Fibroblast of skin of abdomen (primary cell): ENCODE results near the gene KRT79.
A peak's percentile ranks its signal among the peaks of the same experiment; 100 is the strongest.
"Not testable (repeated sequence)": the region's sequence is repeated elsewhere in the genome, so short reads cannot be mapped to it uniquely, and the experiment has no call there.

Source experiments
- DNase-seq: peaks from one replicate; pipeline ENCODE4 v3.0.0-alpha.2; 2013

KRT79 gene

GRCh38 chr12:52860102-52860823 is 26.2 kb upstream of the KRT79 start:
- peak; percentile 14 for DNase-seq

GRCh38 chr12:52857500-52857899 is 23.4 kb upstream of the KRT79 start:
- DNase-seq = no peak

- DNase-seq = no peak
Measured at GRCh38 chr12:52856787-52857186, 22.7 kb upstream of the KRT79 start.

- not testable (repeated sequence) for DNase-seq
Measured at GRCh38 chr12:52856077-52856476, 22.0 kb upstream of the KRT79 start.

GRCh38 chr12:52851787-52852186 is 17.7 kb upstream of the KRT79 start:
- no peak for DNase-seq

- DNase-seq = no peak
Measured at GRCh38 chr12:52850681-52851080, 16.6 kb upstream of the KRT79 start.

- no peak for DNase-seq
Measured at GRCh38 chr12:52849511-52849910, 15.4 kb upstream of the KRT79 start.

GRCh38 chr12:52848661-52849255 is 14.6 kb upstream of the KRT79 start, which contains the start of gene KRT78:
KRT78 (minus strand) TSS chr12:52848994; CDS start chr12:52848930, 64 bp downstream.
- no peak for DNase-seq

GRCh38 chr12:52847335-52848102 is 13.4 kb upstream of the KRT79 start:
- DNase-seq = no peak

- no peak for DNase-seq
Measured at GRCh38 chr12:52846356-52846970, 12.4 kb upstream of the KRT79 start.

- no peak for DNase-seq
Measured at GRCh38 chr12:52845946-52846345, 11.8 kb upstream of the KRT79 start.

GRCh38 chr12:52844386-52844785 is 10.3 kb upstream of the KRT79 start:
- no peak for DNase-seq

GRCh38 chr12:52839436-52840105 is 5.5 kb upstream of the KRT79 start:
- DNase-seq = no peak

GRCh38 chr12:52838609-52839435 is 4.7 kb upstream of the KRT79 start:
- DNase-seq = no peak

- DNase-seq = no peak
Measured at GRCh38 chr12:52837781-52838608, 3.9 kb upstream of the KRT79 start.

- peak; percentile 70 for DNase-seq
Measured at GRCh38 chr12:52837413-52837741, 3.3 kb upstream of the KRT79 start.

GRCh38 chr12:52836491-52837412 is 2.6 kb upstream of the KRT79 start:
- no peak for DNase-seq

- DNase-seq = peak; percentile 39
Measured at GRCh38 chr12:52836042-52836466, 1.9 kb upstream of the KRT79 start.

- no peak for DNase-seq
Measured at GRCh38 chr12:52835271-52836041, 1.3 kb upstream of the KRT79 start.
